ENCODE results near the gene SDSL.

DNA sequence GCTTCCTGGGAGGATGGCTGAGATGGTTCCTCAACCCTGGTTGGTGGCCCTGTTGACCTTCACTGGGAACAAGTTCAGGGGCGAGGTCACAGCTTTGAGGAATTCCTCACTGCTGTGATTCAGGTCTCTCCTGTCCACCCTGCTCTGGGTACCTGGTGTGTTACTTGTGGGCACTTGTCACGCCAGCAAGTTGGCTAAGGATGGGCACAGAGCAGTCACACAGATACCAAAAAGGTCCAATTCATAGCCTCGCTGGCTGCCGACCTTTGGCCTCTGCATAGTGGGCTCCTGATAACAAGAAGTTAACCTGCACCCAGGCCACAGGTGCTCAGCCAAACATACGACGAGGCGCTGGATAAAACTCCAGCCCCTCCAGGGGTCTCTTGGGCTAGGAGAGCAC lies 29.7 kb upstream of the SDSL start:
- no peak for TF ChIP-seq JUNB (IDR thresholded peaks at IDR 0.05; ENCODE audit: unreplicated experiment)
- TF ChIP-seq, protein P1, sequence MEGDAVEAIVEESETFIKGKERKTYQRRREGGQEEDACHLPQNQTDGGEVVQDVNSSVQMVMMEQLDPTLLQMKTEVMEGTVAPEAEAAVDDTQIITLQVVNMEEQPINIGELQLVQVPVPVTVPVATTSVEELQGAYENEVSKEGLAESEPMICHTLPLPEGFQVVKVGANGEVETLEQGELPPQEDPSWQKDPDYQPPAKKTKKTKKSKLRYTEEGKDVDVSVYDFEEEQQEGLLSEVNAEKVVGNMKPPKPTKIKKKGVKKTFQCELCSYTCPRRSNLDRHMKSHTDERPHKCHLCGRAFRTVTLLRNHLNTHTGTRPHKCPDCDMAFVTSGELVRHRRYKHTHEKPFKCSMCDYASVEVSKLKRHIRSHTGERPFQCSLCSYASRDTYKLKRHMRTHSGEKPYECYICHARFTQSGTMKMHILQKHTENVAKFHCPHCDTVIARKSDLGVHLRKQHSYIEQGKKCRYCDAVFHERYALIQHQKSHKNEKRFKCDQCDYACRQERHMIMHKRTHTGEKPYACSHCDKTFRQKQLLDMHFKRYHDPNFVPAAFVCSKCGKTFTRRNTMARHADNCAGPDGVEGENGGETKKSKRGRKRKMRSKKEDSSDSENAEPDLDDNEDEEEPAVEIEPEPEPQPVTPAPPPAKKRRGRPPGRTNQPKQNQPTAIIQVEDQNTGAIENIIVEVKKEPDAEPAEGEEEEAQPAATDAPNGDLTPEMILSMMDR (conservative IDR thresholded peaks at IDR 0.05; ENCODE audit: low read depth in 2 of 2): no peak
- TF ChIP-seq EZH2phosphoT487 (IDR thresholded peaks at IDR 0.05; ENCODE audit: unreplicated experiment): no peak
- no peak for TF ChIP-seq EZH2 (IDR thresholded peaks at IDR 0.05; ENCODE audit: low read depth, unreplicated experiment)
- TF ChIP-seq, protein P2, sequence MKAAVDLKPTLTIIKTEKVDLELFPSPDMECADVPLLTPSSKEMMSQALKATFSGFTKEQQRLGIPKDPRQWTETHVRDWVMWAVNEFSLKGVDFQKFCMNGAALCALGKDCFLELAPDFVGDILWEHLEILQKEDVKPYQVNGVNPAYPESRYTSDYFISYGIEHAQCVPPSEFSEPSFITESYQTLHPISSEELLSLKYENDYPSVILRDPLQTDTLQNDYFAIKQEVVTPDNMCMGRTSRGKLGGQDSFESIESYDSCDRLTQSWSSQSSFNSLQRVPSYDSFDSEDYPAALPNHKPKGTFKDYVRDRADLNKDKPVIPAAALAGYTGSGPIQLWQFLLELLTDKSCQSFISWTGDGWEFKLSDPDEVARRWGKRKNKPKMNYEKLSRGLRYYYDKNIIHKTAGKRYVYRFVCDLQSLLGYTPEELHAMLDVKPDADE (IDR thresholded peaks at IDR 0.05): no peak
- no peak for TF ChIP-seq STAT1 (IDR thresholded peaks at IDR 0.05; ENCODE audit: unreplicated experiment)
- TF ChIP-seq, protein P3, sequence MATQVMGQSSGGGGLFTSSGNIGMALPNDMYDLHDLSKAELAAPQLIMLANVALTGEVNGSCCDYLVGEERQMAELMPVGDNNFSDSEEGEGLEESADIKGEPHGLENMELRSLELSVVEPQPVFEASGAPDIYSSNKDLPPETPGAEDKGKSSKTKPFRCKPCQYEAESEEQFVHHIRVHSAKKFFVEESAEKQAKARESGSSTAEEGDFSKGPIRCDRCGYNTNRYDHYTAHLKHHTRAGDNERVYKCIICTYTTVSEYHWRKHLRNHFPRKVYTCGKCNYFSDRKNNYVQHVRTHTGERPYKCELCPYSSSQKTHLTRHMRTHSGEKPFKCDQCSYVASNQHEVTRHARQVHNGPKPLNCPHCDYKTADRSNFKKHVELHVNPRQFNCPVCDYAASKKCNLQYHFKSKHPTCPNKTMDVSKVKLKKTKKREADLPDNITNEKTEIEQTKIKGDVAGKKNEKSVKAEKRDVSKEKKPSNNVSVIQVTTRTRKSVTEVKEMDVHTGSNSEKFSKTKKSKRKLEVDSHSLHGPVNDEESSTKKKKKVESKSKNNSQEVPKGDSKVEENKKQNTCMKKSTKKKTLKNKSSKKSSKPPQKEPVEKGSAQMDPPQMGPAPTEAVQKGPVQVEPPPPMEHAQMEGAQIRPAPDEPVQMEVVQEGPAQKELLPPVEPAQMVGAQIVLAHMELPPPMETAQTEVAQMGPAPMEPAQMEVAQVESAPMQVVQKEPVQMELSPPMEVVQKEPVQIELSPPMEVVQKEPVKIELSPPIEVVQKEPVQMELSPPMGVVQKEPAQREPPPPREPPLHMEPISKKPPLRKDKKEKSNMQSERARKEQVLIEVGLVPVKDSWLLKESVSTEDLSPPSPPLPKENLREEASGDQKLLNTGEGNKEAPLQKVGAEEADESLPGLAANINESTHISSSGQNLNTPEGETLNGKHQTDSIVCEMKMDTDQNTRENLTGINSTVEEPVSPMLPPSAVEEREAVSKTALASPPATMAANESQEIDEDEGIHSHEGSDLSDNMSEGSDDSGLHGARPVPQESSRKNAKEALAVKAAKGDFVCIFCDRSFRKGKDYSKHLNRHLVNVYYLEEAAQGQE (IDR thresholded peaks at IDR 0.05; ENCODE audit: unreplicated experiment): no peak
- no peak for TF ChIP-seq POLR2AphosphoS5 (IDR thresholded peaks at IDR 0.05; ENCODE audit: low read depth)
- TF ChIP-seq CREB1 (CRISPR knock-in tag; IDR thresholded peaks at IDR 0.05; ENCODE audit: low read depth): no peak

Data from GM23338 (cell line).